ENCODE results near the gene SEPTIN3.

GRCh38 chr22:42016111-42016510 is 46.9 kb downstream of the SEPTIN3 start:
- TF ChIP-seq CTCF (IDR thresholded peaks at IDR 0.05; ENCODE audit: poor library complexity, severe bottlenecking) (no peak), EP300 (conservative IDR thresholded peaks at IDR 0.05; ENCODE audit: poor library complexity, severe bottlenecking) (no peak), MXI1 (conservative IDR thresholded peaks at IDR 0.05; ENCODE audit: poor library complexity, severe bottlenecking) (no peak), TAF1 (IDR thresholded peaks at IDR 0.05; ENCODE audit: low read depth) (no peak), POLR2AphosphoS5 (IDR thresholded peaks at IDR 0.05) (no peak), RAD21 (conservative IDR thresholded peaks at IDR 0.05) (no peak), EZH2 (IDR thresholded peaks at IDR 0.05; ENCODE audit: borderline replicate concordance, insufficient read depth, low read length, poor library complexity, severe bottlenecking) (no peak), REST (IDR thresholded peaks at IDR 0.05; ENCODE audit: borderline replicate concordance) (no peak), SMC3 (conservative IDR thresholded peaks at IDR 0.05; ENCODE audit: poor library complexity) (no peak)
